Activated CD4-positive, alpha-beta T cell treated with anti-CD3 and anti-CD28 coated beads, Interleukin-2, amount 10 ng/mL, durations not matched to agents 24 days and 14 days (primary cell): Measurements from ENCODE around the gene CHCHD2. TPM values are rescaled to one million over a fixed set of nuclear protein-coding genes. Genes with fewer than 3 reads are reported as not detected.
"Not testable (repeated sequence)": the region's sequence is repeated elsewhere in the genome, so short reads cannot be mapped to it uniquely, and the experiment has no call there.

ENCODE experiments used
- DNase-seq: peaks from one replicate; pipeline ENCODE4 v3.0.0; 2022
- H3K27ac Mint-ChIP-seq: one replicate; pipeline ENCODE4 v1.8.0; 2022; ENCODE audit warnings: mild to moderate bottlenecking, mixed read lengths
- H3K27me3 Mint-ChIP-seq: one replicate; pipeline ENCODE4 v1.8.0; 2022; ENCODE audit warnings: mixed read lengths
- H3K36me3 Mint-ChIP-seq: one replicate; pipeline ENCODE4 v1.8.0; 2022; ENCODE audit warnings: low read depth, mild to moderate bottlenecking, mixed read lengths
- H3K4me1 Mint-ChIP-seq: one replicate; pipeline ENCODE4 v1.8.0; 2021; ENCODE audit warnings: mixed read lengths
- H3K4me3 Mint-ChIP-seq: one replicate; pipeline ENCODE4 v1.8.0; 2022; ENCODE audit warnings: mild to moderate bottlenecking, moderate library complexity, mixed read lengths
- H3K9me3 Mint-ChIP-seq: one replicate; pipeline ENCODE4 v1.8.0; 2021; ENCODE audit warnings: mixed read lengths
- intact Hi-C: fragments of 100-400 bp; cut with micrococcal nuclease; formaldehyde crosslinking; loops from one replicate; pipeline ENCODE4 v1.15.1; 2023
- total RNA-seq: library from RNA; stranded (reverse); gene quantifications from 2 replicates; pipeline ENCODE4 v1.2.3, GENCODE V29; 2022

The CHCHD2 gene
- total RNA-seq, 1 donor from 2014 or later, result 634 TPM

- intact Hi-C loops, H3K4me1 Mint-ChIP-seq, H3K27me3 Mint-ChIP-seq, H3K9me3 Mint-ChIP-seq, H3K27ac Mint-ChIP-seq, H3K4me3 Mint-ChIP-seq, DNase-seq: not testable (repeated sequence)
- peaks cover 40% of the 10 kb centered on the region for H3K36me3 Mint-ChIP-seq
Measured at GRCh38 chr7:56098187-56099008, 7.9 kb downstream of the CHCHD2 start.

DNA sequence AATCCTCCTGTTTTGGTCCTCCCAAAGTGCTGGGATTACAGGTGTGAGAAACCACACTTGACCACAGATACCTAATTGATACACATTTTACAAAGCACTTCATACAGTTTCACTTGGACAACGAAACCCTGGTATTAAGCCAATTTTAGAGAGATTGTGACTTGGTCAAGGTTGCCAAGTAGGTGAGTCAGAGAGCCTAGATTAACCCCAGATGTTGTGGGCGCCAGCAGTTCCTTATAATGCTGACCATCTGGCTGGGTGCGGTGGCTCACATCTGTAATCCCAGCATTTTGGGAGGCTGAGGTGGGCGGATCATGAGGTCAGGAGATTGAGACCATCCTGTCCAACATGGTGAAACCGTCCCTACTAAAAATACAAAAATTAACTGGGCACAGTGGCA, 8.6 kb downstream of the CHCHD2 start:
- peaks cover 4% of the 10 kb centered on the region for H3K4me1 Mint-ChIP-seq
- intact Hi-C loops, result no loop called here
- peaks cover 37% of the 10 kb centered on the region for H3K36me3 Mint-ChIP-seq
- DNase-seq, result no peak
- H3K9me3 Mint-ChIP-seq, result no peaks in the 10 kb centered on the region
- no peak overlapping the region for H3K4me3 Mint-ChIP-seq
- H3K27ac Mint-ChIP-seq, result no peak overlapping the region
- no peaks in the 10 kb centered on the region for H3K27me3 Mint-ChIP-seq

DNA sequence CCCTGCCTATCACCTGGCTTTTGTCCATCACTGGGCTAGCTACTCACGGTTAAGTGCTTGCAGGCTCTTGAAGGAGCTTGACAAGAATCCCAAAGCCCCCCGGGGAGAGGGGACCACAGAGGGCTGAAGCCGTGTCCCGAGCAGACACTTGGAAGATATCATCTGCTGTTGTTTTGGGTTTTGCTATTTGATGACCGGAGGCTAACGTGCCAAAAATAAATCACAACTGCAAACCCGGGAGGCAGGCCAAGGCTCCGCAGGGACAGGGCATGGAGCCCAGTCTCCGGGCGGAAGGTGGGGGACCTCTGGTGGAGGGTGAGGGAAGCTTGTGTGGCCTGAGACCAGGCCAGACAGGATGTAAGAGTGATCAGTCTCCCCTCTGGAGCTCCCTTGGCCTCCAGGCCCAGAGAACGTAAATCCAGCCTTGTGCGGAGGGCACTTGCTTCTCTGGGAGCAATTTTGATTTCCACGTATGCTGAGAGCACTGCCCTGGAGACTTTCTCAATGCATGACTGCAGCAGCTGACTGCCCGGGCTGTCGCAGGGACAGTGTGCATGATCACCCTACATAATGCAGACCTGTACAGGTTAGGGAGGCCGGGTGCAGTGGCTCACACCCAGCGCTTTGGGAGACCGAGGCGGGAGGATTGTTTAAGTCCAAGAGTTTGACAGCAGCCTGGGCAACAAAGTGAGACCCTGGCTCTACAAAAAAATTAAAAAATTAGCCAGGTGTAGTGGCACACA, 13.3 kb downstream of the CHCHD2 start, which contains the start of gene PHKG1:
Gene PHKG1, minus strand, starts transcription at position 164 of the 743 bp plus-strand sequence. CDS start 4,011 bp downstream, outside the sequence.
- no peak within 1 kb of the TSS for H3K4me3 Mint-ChIP-seq
- H3K27me3 Mint-ChIP-seq, result no peaks in the 10 kb centered on the region
- H3K36me3 Mint-ChIP-seq, result peaks cover 11% of the 10 kb centered on the region
- H3K27ac Mint-ChIP-seq, result no peak within 1 kb of the TSS
- H3K4me1 Mint-ChIP-seq, result peaks cover 2% of the 10 kb centered on the region
- no peak for DNase-seq
- H3K9me3 Mint-ChIP-seq, result no peaks in the 10 kb centered on the region
- intact Hi-C loops, result no loop called here

DNA sequence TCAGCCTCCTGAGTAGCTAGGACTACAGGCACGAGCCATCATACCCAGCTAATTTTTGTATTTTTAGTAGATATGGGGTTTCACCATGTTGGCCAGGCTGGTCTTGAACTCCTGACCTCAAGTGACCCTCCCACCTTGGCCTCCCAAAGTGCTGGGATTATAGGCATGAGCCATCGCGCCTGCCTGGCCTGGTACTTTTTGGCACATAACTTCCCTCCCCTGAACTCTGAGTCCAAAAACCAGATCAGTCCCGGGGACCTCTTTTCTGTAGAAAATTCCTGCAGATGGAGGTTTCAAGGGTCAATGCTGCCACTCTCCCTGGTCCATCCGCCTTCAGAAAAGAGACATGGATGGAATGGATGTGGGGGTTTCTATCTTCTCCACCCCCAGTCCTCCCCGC, 13.9 kb downstream of the CHCHD2 start:
- H3K9me3 Mint-ChIP-seq, H3K4me3 Mint-ChIP-seq, H3K4me1 Mint-ChIP-seq, H3K27ac Mint-ChIP-seq, H3K27me3 Mint-ChIP-seq, intact Hi-C loops, H3K36me3 Mint-ChIP-seq, DNase-seq: not testable (repeated sequence)

GRCh38 chr7:56091591-56091990, 14.7 kb downstream of the CHCHD2 start:
- H3K36me3 Mint-ChIP-seq, result peaks cover 5% of the 10 kb centered on the region
- intact Hi-C loops, result no loop called here
- no peaks in the 10 kb centered on the region for H3K9me3 Mint-ChIP-seq
- H3K4me1 Mint-ChIP-seq, result peaks cover 2% of the 10 kb centered on the region
- no peak for DNase-seq
- H3K27me3 Mint-ChIP-seq, result no peaks in the 10 kb centered on the region
- H3K27ac Mint-ChIP-seq, result no peak overlapping the region
- no peak overlapping the region for H3K4me3 Mint-ChIP-seq

DNA sequence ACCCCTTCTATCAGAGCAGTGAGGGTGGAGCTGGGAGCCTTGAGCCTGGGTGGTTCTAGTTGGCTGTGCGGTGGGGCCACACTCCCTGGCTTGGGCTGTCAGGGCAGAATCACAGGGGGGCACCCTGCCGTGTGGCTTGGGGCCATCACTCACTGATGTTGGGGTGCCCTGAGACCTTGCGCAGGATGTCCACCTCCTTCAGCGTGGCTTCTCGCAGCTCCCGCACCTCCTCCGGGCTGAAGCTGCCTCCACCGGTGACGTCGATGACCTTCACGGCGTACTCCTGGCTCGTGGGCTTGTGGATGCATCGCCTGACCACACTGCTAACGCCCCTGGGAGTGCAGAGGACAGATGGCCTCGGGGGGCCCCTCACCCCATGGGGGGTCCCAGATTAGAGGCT, 18.8 kb downstream of the CHCHD2 start:
- intact Hi-C loops, result no loop called here
- Mint-ChIP-seq H3K36me3 (peaks cover 7% of the 10 kb centered on the region), H3K9me3 (no peaks in the 10 kb centered on the region), H3K4me1 (no peaks in the 10 kb centered on the region), H3K27me3 (no peaks in the 10 kb centered on the region), H3K27ac (no peak overlapping the region), H3K4me3 (no peak overlapping the region)
- DNase-seq, result no peak

GRCh38 chr7:56086761-56087160, 19.5 kb downstream of the CHCHD2 start:
- no peak overlapping the region for H3K27ac Mint-ChIP-seq
- no peak overlapping the region for H3K4me3 Mint-ChIP-seq
- no peak for DNase-seq
- no peaks in the 10 kb centered on the region for H3K4me1 Mint-ChIP-seq
- H3K27me3 Mint-ChIP-seq, result no peaks in the 10 kb centered on the region
- peaks cover 11% of the 10 kb centered on the region for H3K36me3 Mint-ChIP-seq
- intact Hi-C loops, result no loop called here
- no peaks in the 10 kb centered on the region for H3K9me3 Mint-ChIP-seq

GRCh38 chr7:56083150-56083785, 23.0 kb downstream of the CHCHD2 start:
- Mint-ChIP-seq H3K4me3 (no peak overlapping the region), H3K27me3 (no peaks in the 10 kb centered on the region), H3K9me3 (no peaks in the 10 kb centered on the region), H3K36me3 (peaks cover 24% of the 10 kb centered on the region), H3K4me1 (no peaks in the 10 kb centered on the region), H3K27ac (no peak overlapping the region)
- intact Hi-C loops, result no loop called here
- DNase-seq, result no peak

GRCh38 chr7:56081626-56082340, 24.5 kb downstream of the CHCHD2 start:
- Mint-ChIP-seq H3K27ac (no peak overlapping the region), H3K36me3 (peaks cover 24% of the 10 kb centered on the region), H3K4me1 (no peaks in the 10 kb centered on the region), H3K9me3 (no peaks in the 10 kb centered on the region), H3K4me3 (no peak overlapping the region), H3K27me3 (no peaks in the 10 kb centered on the region)
- intact Hi-C loops, result no loop called here
- no peak for DNase-seq

DNA sequence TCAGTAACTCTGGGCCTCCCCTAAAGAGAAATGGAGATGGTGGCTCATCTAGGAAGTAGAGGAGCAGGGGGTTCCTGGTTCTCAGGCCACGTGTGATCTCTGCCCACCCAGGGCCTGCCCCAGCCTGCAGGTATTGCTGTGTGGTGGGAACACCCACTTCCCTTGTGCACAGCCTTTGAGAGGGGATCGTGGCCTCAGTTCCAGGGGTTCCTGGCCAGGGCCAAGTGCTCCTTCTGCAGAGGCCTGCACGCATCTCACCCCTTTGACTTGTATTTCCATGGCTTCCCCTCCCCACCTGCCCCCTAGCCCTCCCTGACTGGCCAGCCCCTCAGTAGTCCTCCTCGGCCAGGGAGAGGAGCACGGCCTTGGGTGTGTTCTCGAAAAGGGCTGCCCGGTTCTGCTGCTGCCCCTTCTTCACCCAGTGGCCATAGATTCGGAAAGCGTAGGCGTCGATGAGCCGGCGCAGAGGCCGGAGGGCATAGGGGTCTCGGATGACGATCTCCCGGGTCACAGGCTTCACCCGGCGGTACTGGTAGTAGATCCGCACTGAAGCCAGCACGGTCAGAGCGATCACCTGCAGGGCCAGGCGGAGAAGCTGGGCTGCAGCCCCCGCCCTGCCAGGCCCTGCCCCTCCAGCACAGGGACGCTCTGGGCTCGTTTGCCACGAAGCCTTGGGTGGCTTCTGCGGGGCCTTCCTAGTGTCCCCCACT, 25.4 kb downstream of the CHCHD2 start:
- H3K4me1 Mint-ChIP-seq, H3K27me3 Mint-ChIP-seq, intact Hi-C loops, H3K4me3 Mint-ChIP-seq, H3K27ac Mint-ChIP-seq, H3K9me3 Mint-ChIP-seq, DNase-seq: not testable (repeated sequence)
- peaks cover 30% of the 10 kb centered on the region for H3K36me3 Mint-ChIP-seq

GRCh38 chr7:56079450-56080185, 26.7 kb downstream of the CHCHD2 start:
- DNase-seq, result no peak
- Mint-ChIP-seq H3K9me3 (no peaks in the 10 kb centered on the region), H3K4me3 (no peak overlapping the region), H3K27ac (no peak overlapping the region), H3K4me1 (no peaks in the 10 kb centered on the region), H3K36me3 (peaks cover 31% of the 10 kb centered on the region), H3K27me3 (no peaks in the 10 kb centered on the region)
- intact Hi-C loops, result no loop called here

- H3K36me3 Mint-ChIP-seq, result peaks cover 33% of the 10 kb centered on the region
- no peak overlapping the region for H3K27ac Mint-ChIP-seq
- H3K9me3 Mint-ChIP-seq, result no peaks in the 10 kb centered on the region
- no peaks in the 10 kb centered on the region for H3K27me3 Mint-ChIP-seq
- H3K4me3 Mint-ChIP-seq, result no peak overlapping the region
- peaks cover 5% of the 10 kb centered on the region for H3K4me1 Mint-ChIP-seq
- no peak for DNase-seq
- intact Hi-C loops, result no loop called here
Measured at GRCh38 chr7:56078196-56078595, 28.1 kb downstream of the CHCHD2 start.

GRCh38 chr7:56077681-56078080, 28.6 kb downstream of the CHCHD2 start:
- H3K4me1 Mint-ChIP-seq, result peaks cover 5% of the 10 kb centered on the region
- no peak overlapping the region for H3K4me3 Mint-ChIP-seq
- H3K9me3 Mint-ChIP-seq, result no peaks in the 10 kb centered on the region
- peaks cover 36% of the 10 kb centered on the region for H3K36me3 Mint-ChIP-seq
- no peaks in the 10 kb centered on the region for H3K27me3 Mint-ChIP-seq
- intact Hi-C loops, result no loop called here
- H3K27ac Mint-ChIP-seq, result no peak overlapping the region
- no peak for DNase-seq
